Natural killer cell (primary cell): ENCODE measurements around the gene SLC32A1. TPM values are rescaled to one million over a fixed set of nuclear protein-coding genes. Genes with fewer than 3 reads are reported as not detected.

ENCODE experiments used
- ATAC-seq, 3 donors: fragments of 150-1000 bp in 2 of 3; fragments of 200-7000 bp in 1 of 3; cut with Tn5 transposase; 1 replicate in 1 of 3; 2 replicates in 2 of 3; pipeline ENCODE4 v1.10.0; 2021; ENCODE audit warnings: mild to moderate bottlenecking in 2 of 3, moderate library complexity in 2 of 3
- DNase-seq, 2 donors: peaks; one replicate each; pipeline versions ENCODE4 v3.0.0 to v3.0.0-alpha.2; 2013 to 2021; ENCODE audit warnings: mixed read lengths in 1 of 2
- H3K27ac ChIP-seq: one replicate; pipeline ENCODE4 v1.5.1; 2013; ENCODE audit warnings: mild to moderate bottlenecking, low read length
- H3K27me3 ChIP-seq: one replicate; pipeline ENCODE4 v1.6.1; 2013; ENCODE audit warnings: low read length; ENCODE audit not compliant: control insufficient read depth, insufficient read depth
- H3K36me3 ChIP-seq: one replicate; pipeline ENCODE4 v1.6.1; 2013; ENCODE audit warnings: low read length; ENCODE audit not compliant: control insufficient read depth, insufficient read depth
- H3K4me1 ChIP-seq: one replicate; pipeline ENCODE4 v1.6.1; 2013; ENCODE audit warnings: low read length; ENCODE audit not compliant: control insufficient read depth, insufficient read depth
- H3K4me3 ChIP-seq: one replicate; pipeline ENCODE4 v1.5.1; 2013; ENCODE audit warnings: low read length
- H3K9me3 ChIP-seq: one replicate; pipeline ENCODE4 v1.6.1; 2013; ENCODE audit warnings: low read length; ENCODE audit not compliant: control insufficient read depth, insufficient read depth
- H3K27ac Mint-ChIP-seq, 2 donors: one replicate each; pipeline ENCODE4 v1.8.0; 2022; ENCODE audit warnings: mild to moderate bottlenecking in 2 of 2, mixed read lengths in 2 of 2, moderate library complexity in 1 of 2
- H3K27me3 Mint-ChIP-seq, 2 donors: one replicate each; pipeline ENCODE4 v1.8.0; 2022; ENCODE audit warnings: low read depth in 2 of 2, mixed read lengths in 2 of 2
- H3K36me3 Mint-ChIP-seq: one replicate; pipeline ENCODE4 v1.8.0; 2022; ENCODE audit warnings: mixed read lengths
- H3K4me1 Mint-ChIP-seq, 2 donors: one replicate each; pipeline ENCODE4 v1.8.0; 2022; ENCODE audit warnings: mixed read lengths in 2 of 2
- H3K4me3 Mint-ChIP-seq: one replicate; pipeline ENCODE4 v1.8.0; 2022; ENCODE audit warnings: mild to moderate bottlenecking, moderate library complexity, mixed read lengths
- H3K9me3 Mint-ChIP-seq, 2 donors: one replicate each; pipeline ENCODE4 v1.8.0; 2022; ENCODE audit warnings: mixed read lengths in 2 of 2
- CTCF ChIP-seq: fragments of 200-600 bp; IDR thresholded peaks from one replicate; pipeline ENCODE4 v1.8.0; 2022; ENCODE audit warnings: antibody characterized with exemption
- WGBS: methylation state at CpG from one replicate; pipeline ENCODE4 v1.1.7; 2013; ENCODE audit warnings: missing lambda C conversion rate; ENCODE audit not compliant: insufficient coverage; 5-methylcytosine and 5-hydroxymethylcytosine counted together
- intact Hi-C: fragments of 100-400 bp; cut with micrococcal nuclease; formaldehyde crosslinking; loops from one replicate; pipeline ENCODE4 v1.14.2; 2022
- total RNA-seq, 4 donors: library from RNA; stranded (reverse); fragments of 120-200 nt in 1 of 4; gene quantifications; one replicate each; pipeline versions ENCODE4 v1.2.3 to v1.2.4, GENCODE V29; 2013 to 2022

SLC32A1 gene
- total RNA-seq, 3 donors from 2014 or later (not counting 1 experiment from before 2014, with no cell fraction given), result not detected

GRCh38 chr20:38755324-38755910, 31.1 kb downstream of the SLC32A1 start:
- no peak for ATAC-seq
- Histone ChIP-seq H3K27me3 (no peaks in the 10 kb centered on the region), H3K4me1 (peaks cover 2% of the 10 kb centered on the region), H3K4me3 (no peak overlapping the region), H3K36me3 (peaks cover 54% of the 10 kb centered on the region), H3K9me3 (no peaks in the 10 kb centered on the region), H3K27ac (no peak overlapping the region)
- Mint-ChIP-seq H3K4me1 (no peaks in the 10 kb centered on the region), H3K36me3 (peaks cover 31% of the 10 kb centered on the region), H3K27ac (no peak overlapping the region), H3K9me3 (no peaks in the 10 kb centered on the region), H3K27me3 (no peaks in the 10 kb centered on the region), H3K4me3 (no peak overlapping the region)
- 79% methylated on average over 5 of the region's 6 CpGs for WGBS
- no peak for DNase-seq
- no peak for TF ChIP-seq CTCF
- intact Hi-C loops, result no loop called here

- ATAC-seq (no peak), DNase-seq (no peak)
- Mint-ChIP-seq H3K27me3 (no peaks in the 10 kb centered on the region), H3K4me1 (no peaks in the 10 kb centered on the region), H3K27ac (no peak overlapping the region), H3K36me3 (peaks cover 38% of the 10 kb centered on the region), H3K9me3 (no peaks in the 10 kb centered on the region), H3K4me3 (no peak overlapping the region)
- Histone ChIP-seq H3K9me3 (no peaks in the 10 kb centered on the region), H3K4me3 (no peak overlapping the region), H3K36me3 (peaks cover 69% of the 10 kb centered on the region), H3K27ac (no peak overlapping the region), H3K27me3 (no peaks in the 10 kb centered on the region), H3K4me1 (no peaks in the 10 kb centered on the region)
- TF ChIP-seq CTCF, result no peak
- 96% methylated on average over 4 of the region's 7 CpGs for WGBS
- intact Hi-C loops, result no loop called here
These were observed 33.0 kb downstream of the SLC32A1 start for GRCh38 chr20:38757145-38757775.

- Mint-ChIP-seq H3K9me3 (no peaks in the 10 kb centered on the region), H3K36me3 (peaks cover 31% of the 10 kb centered on the region), H3K27ac (no peak overlapping the region), H3K27me3 (no peaks in the 10 kb centered on the region), H3K4me3 (no peak overlapping the region), H3K4me1 (no peaks in the 10 kb centered on the region)
- Histone ChIP-seq H3K9me3 (no peaks in the 10 kb centered on the region), H3K4me1 (no peaks in the 10 kb centered on the region), H3K27ac (no peak overlapping the region), H3K4me3 (no peak overlapping the region), H3K36me3 (peaks cover 74% of the 10 kb centered on the region), H3K27me3 (no peaks in the 10 kb centered on the region)
- no peak for DNase-seq
- no peak for ATAC-seq
- intact Hi-C loops, result no loop called here
- TF ChIP-seq CTCF, result no peak
- 96% methylated on average over 7 of the region's 7 CpGs for WGBS
These were observed 34.8 kb downstream of the SLC32A1 start for GRCh38 chr20:38759106-38759505.

GRCh38 chr20:38760978-38761377, 36.7 kb downstream of the SLC32A1 start:
- intact Hi-C loops, result no loop called here
- no peak overlapping the region for H3K4me3 ChIP-seq
- WGBS, result 92% methylated on average over 4 of the region's 4 CpGs

More at GRCh38 chr20:38760978-38761377, 36.7 kb downstream of the SLC32A1 start:
- TF ChIP-seq CTCF, result no peak
- H3K27me3 Mint-ChIP-seq, result no peaks in the 10 kb centered on the region
- Histone ChIP-seq H3K36me3 (peaks cover 74% of the 10 kb centered on the region), H3K27me3 (no peaks in the 10 kb centered on the region), H3K27ac (no peak overlapping the region), H3K9me3 (no peaks in the 10 kb centered on the region), H3K4me1 (no peaks in the 10 kb centered on the region)
- no peaks in the 10 kb centered on the region for H3K9me3 Mint-ChIP-seq
- H3K36me3 Mint-ChIP-seq, result peaks cover 36% of the 10 kb centered on the region
- no peak overlapping the region for H3K27ac Mint-ChIP-seq
- no peak for ATAC-seq
- no peak for DNase-seq
- H3K4me3 Mint-ChIP-seq, result no peak overlapping the region
- H3K4me1 Mint-ChIP-seq, result peaks cover 0 to 5% of the 10 kb centered on the region in 2 donors
